C4-2B (cell line): ENCODE results near the gene KERA.

Experiments
- CTCF ChIP-seq: fragments of 450-650 bp; conservative IDR thresholded peaks from 2 replicates; pipeline ENCODE4 v1.5.1; 2017; ENCODE audit warnings: mild to moderate bottlenecking
- ZFX ChIP-seq: fragments of 450-650 bp; IDR thresholded peaks from 2 replicates; pipeline ENCODE4 v1.6.1; 2017

- TF ChIP-seq CTCF (no peak), ZFX (no peak)
These were observed 41.5 kb upstream of the KERA start for GRCh38 chr12:91099341-91099740.
